HCT116 (cell line): ENCODE measurements around the gene KIAA1755. TPM values are rescaled to one million over a fixed set of nuclear protein-coding genes. Genes with fewer than 3 reads are reported as not detected.

Experiments used
- ATAC-seq: fragments of 200-7000 bp; cut with Tn5 transposase; 2 replicates; pipeline ENCODE4 v1.9.1; 2020; ENCODE audit warnings: mild to moderate bottlenecking, moderate library complexity
- BruUV-seq: library from RNA; stranded (reverse); fragments of 400-500 nt; replicated peaks from 2 replicates; lab custom pipeline; 2021; lab: Mats Ljungman, UMichigan
- CTCF ChIA-PET: fragments of 300-600 bp; sonication (Branson Sonifier 250); formaldehyde crosslinking; loops from one replicate; lab custom pipeline; 2021; ENCODE audit warnings: antibody characterized with exemption; lab: Charles Lee
- POLR2A ChIA-PET: fragments of 300-600, 350-600 bp; sonication (Branson Sonifier 250); formaldehyde crosslinking; loops from one replicate; lab custom pipeline; 2021; ENCODE audit warnings: antibody characterized with exemption; lab: Charles Lee
- RAD21 ChIA-PET, 2 experiments: fragments of 300-600 bp; sonication (Branson Sonifier 250); formaldehyde crosslinking; loops; one replicate each; lab custom pipeline; 2023; ENCODE audit warnings: low total read pairs in 2 of 2; ENCODE audit not compliant: uncharacterized antibody in 2 of 2, unreplicated experiment in 2 of 2, low non-redundant PET in 1 of 2; lab: Charles Lee
- DNase-seq: peaks from one replicate; pipeline ENCODE4 v3.0.0-alpha.2; 2010; ENCODE audit warnings: low read depth, low spot score
- H2AFZ ChIP-seq: fragments of 200-600 bp; shearing (Covaris generic), sonication (generic); 2 replicates; pipeline ENCODE4 v1.6.1; 2017; ENCODE audit warnings: low read depth, mixed run types, mixed read lengths, antibody characterized with exemption, low read length; ENCODE audit not compliant: poor library complexity, severe bottlenecking
- H3K27ac ChIP-seq: 2 replicates; pipeline ENCODE4 v1.5.1; 2012; ENCODE audit warnings: low read depth, low read length
- H3K27me3 ChIP-seq: fragments of 200-600 bp; sonication (generic); 2 replicates; pipeline ENCODE4 v1.6.1; 2016; ENCODE audit warnings: mixed run types, low read length, mixed read lengths; ENCODE audit not compliant: insufficient read depth
- H3K36me3 ChIP-seq, 2 experiments: fragments of 200-500 bp in 1 of 2; fragments of 200-600 bp in 1 of 2; sonication (Bioruptor generic) in 1 of 2; sonication (generic) in 1 of 2; 2 replicates each; pipeline versions ENCODE4 v1.5.1 to v1.6.1; 2014 to 2016; ENCODE audit warnings: low read length in 2 of 2, inconsistent platforms in 1 of 2, mixed read lengths in 1 of 2, mixed run types in 1 of 2; ENCODE audit not compliant: insufficient read depth in 2 of 2, control insufficient read depth in 1 of 2
- H3K4me1 ChIP-seq, 2 experiments: fragments of 200-600 bp in 1 of 2; sonication (generic) in 1 of 2; 2 replicates each; pipeline versions ENCODE4 v1.5.1 to v1.6.1; 2012 to 2017; ENCODE audit warnings: low read length in 2 of 2, inconsistent platforms in 1 of 2, mild to moderate bottlenecking in 1 of 2, mixed read lengths in 1 of 2, mixed run types in 1 of 2, moderate library complexity in 1 of 2; ENCODE audit not compliant: insufficient read depth in 2 of 2, control insufficient read depth in 1 of 2
- H3K4me2 ChIP-seq: fragments of 200-600 bp; sonication (generic); 2 replicates; pipeline ENCODE4 v1.6.1; 2017; ENCODE audit warnings: mixed run types, low read length, mixed read lengths
- H3K4me3 ChIP-seq, 2 experiments: fragments of 200-600 bp in 1 of 2; sonication (generic) in 1 of 2; replicated peaks in 1 of 2; 2 replicates each; pipeline ENCODE4 v1.5.1; 2011 to 2016; ENCODE audit warnings: low read length in 2 of 2, control low read depth in 1 of 2, low read depth in 1 of 2, mild to moderate bottlenecking in 1 of 2, mixed read lengths in 1 of 2, mixed run types in 1 of 2
- H3K79me2 ChIP-seq: fragments of 200-600 bp; sonication (generic); 2 replicates; pipeline ENCODE4 v1.6.1; 2017; ENCODE audit warnings: mild to moderate bottlenecking, mixed run types, low read length, moderate library complexity, mixed read lengths; ENCODE audit not compliant: insufficient read depth
- H3K9ac ChIP-seq: fragments of 200-600 bp; sonication (generic); 2 replicates; pipeline ENCODE4 v1.6.1; 2016; ENCODE audit warnings: low read length, mixed read lengths
- H3K9me2 ChIP-seq: fragments of 200-600 bp; sonication (generic), shearing (Covaris generic); 2 replicates; pipeline ENCODE4 v1.6.1; 2017; ENCODE audit warnings: mixed run types, mild to moderate bottlenecking, moderate library complexity; ENCODE audit not compliant: insufficient read depth
- H3K9me3 ChIP-seq, 2 experiments: fragments of 200-500 bp in 1 of 2; fragments of 200-600 bp in 1 of 2; sonication (Bioruptor generic) in 1 of 2; sonication (generic) in 1 of 2; 2 replicates each; pipeline ENCODE4 v1.6.1; 2014 to 2017; ENCODE audit warnings: low read length in 2 of 2, mixed read lengths in 2 of 2, inconsistent platforms in 1 of 2, low read depth in 1 of 2, mild to moderate bottlenecking in 1 of 2, mixed run types in 1 of 2, moderate library complexity in 1 of 2; ENCODE audit not compliant: control insufficient read depth in 1 of 2, insufficient read depth in 1 of 2
- H4K20me1 ChIP-seq: fragments of 200-600 bp; sonication (generic), shearing (Covaris generic); 2 replicates; pipeline ENCODE4 v1.6.1; 2017; ENCODE audit warnings: mixed run types, mild to moderate bottlenecking, moderate library complexity; ENCODE audit not compliant: insufficient read depth
- CBX3 ChIP-seq: IDR thresholded peaks from 2 replicates; pipeline ENCODE4 v1.6.1; 2012; ENCODE audit warnings: low read depth
- CTCF ChIP-seq, 3 experiments: fragments of 200-600 bp in 1 of 3; sonication (generic) in 1 of 3; IDR thresholded peaks in 2 of 3; conservative IDR thresholded peaks in 1 of 3; 2 replicates each; pipeline ENCODE4 v1.5.1; 2012 to 2017; ENCODE audit warnings: low read depth in 2 of 3, low read length in 2 of 3, antibody characterized with exemption in 1 of 3, borderline replicate concordance in 1 of 3, control low read depth in 1 of 3, mild to moderate bottlenecking in 1 of 3, mixed read lengths in 1 of 3, mixed run types in 1 of 3, moderate library complexity in 1 of 3; ENCODE audit not compliant: insufficient read depth in 1 of 3
- EGR1 ChIP-seq: IDR thresholded peaks from 2 replicates; pipeline ENCODE4 v1.6.1; 2012; ENCODE audit warnings: low read depth
- ELF1 ChIP-seq: IDR thresholded peaks from 2 replicates; pipeline ENCODE4 v1.6.1; 2012; ENCODE audit warnings: low read depth, borderline replicate concordance
- EZH2 ChIP-seq: fragments of 200-600 bp; sonication (generic); IDR thresholded peaks from 2 replicates; pipeline ENCODE4 v1.6.1; 2017; ENCODE audit warnings: antibody characterized with exemption, mixed run types
- EZH2phosphoT487 ChIP-seq: fragments of 200-600 bp; IDR thresholded peaks from 2 replicates; pipeline ENCODE4 v1.6.1; 2018; ENCODE audit warnings: antibody characterized with exemption, borderline replicate concordance
- JUND ChIP-seq: IDR thresholded peaks from 2 replicates; pipeline ENCODE4 v1.6.1; 2012
- POLR2A ChIP-seq: IDR thresholded peaks from 2 replicates; pipeline ENCODE4 v1.7.0; 2011; ENCODE audit warnings: borderline replicate concordance; ENCODE audit not compliant: insufficient read depth, insufficient read length; ENCODE audit errors: extremely low read depth
- POLR2AphosphoS5 ChIP-seq: IDR thresholded peaks from 2 replicates; pipeline ENCODE4 v1.6.1; 2011; ENCODE audit warnings: mild to moderate bottlenecking, low read depth, low read length, moderate library complexity
- RAD21 ChIP-seq: IDR thresholded peaks from 2 replicates; pipeline ENCODE4 v1.6.1; 2012; ENCODE audit warnings: low read depth, mild to moderate bottlenecking
- SIN3A ChIP-seq: IDR thresholded peaks from 2 replicates; pipeline ENCODE4 v1.6.1; 2012; ENCODE audit warnings: low read depth
- SRF ChIP-seq: IDR thresholded peaks from 2 replicates; pipeline ENCODE4 v1.6.1; 2012; ENCODE audit warnings: low read depth
- TCF7L2 ChIP-seq: IDR thresholded peaks from 2 replicates; pipeline ENCODE4 v1.7.0; 2011; ENCODE audit warnings: borderline replicate concordance, inconsistent platforms; ENCODE audit not compliant: insufficient read depth, insufficient read length; ENCODE audit errors: extremely low read depth
- YY1 ChIP-seq: IDR thresholded peaks from 2 replicates; pipeline ENCODE4 v1.6.1; 2011; ENCODE audit warnings: low read length, low read depth, moderate library complexity, mild to moderate bottlenecking; ENCODE audit not compliant: insufficient replicate concordance; ENCODE audit errors: extremely low read depth
- ZNF274 ChIP-seq: fragments of 200-500 bp; sonication (Bioruptor generic); IDR thresholded peaks from 2 replicates; pipeline ENCODE4 v1.6.1; 2014; ENCODE audit warnings: mild to moderate bottlenecking, low read depth, low read length, inconsistent platforms
- intact Hi-C: fragments of 100-400 bp; cut with micrococcal nuclease; formaldehyde crosslinking; loops from 2 replicates; pipeline ENCODE4 v1.10.0; 2022
- total RNA-seq: library from RNA; stranded (reverse); gene quantifications from one replicate; pipeline ENCODE4 v1.2.1, GENCODE V29; 2021; ENCODE audit not compliant: unreplicated experiment
- TF ChIP-seq, protein P1 (sequence below): IDR thresholded peaks from 2 replicates; pipeline ENCODE4 v1.6.1; 2012; ENCODE audit warnings: low read depth
- TF ChIP-seq, protein P2 (sequence below): IDR thresholded peaks from 2 replicates; pipeline ENCODE4 v1.6.1; 2011; ENCODE audit warnings: mild to moderate bottlenecking, low read length, moderate library complexity; ENCODE audit not compliant: insufficient replicate concordance; ENCODE audit errors: extremely low read depth
- TF ChIP-seq, protein P3 (sequence below): IDR thresholded peaks from 2 replicates; pipeline ENCODE4 v1.6.1; 2012

KIAA1755 gene
- total RNA-seq, 1 experiment from 2014 or later = not detected

DNA sequence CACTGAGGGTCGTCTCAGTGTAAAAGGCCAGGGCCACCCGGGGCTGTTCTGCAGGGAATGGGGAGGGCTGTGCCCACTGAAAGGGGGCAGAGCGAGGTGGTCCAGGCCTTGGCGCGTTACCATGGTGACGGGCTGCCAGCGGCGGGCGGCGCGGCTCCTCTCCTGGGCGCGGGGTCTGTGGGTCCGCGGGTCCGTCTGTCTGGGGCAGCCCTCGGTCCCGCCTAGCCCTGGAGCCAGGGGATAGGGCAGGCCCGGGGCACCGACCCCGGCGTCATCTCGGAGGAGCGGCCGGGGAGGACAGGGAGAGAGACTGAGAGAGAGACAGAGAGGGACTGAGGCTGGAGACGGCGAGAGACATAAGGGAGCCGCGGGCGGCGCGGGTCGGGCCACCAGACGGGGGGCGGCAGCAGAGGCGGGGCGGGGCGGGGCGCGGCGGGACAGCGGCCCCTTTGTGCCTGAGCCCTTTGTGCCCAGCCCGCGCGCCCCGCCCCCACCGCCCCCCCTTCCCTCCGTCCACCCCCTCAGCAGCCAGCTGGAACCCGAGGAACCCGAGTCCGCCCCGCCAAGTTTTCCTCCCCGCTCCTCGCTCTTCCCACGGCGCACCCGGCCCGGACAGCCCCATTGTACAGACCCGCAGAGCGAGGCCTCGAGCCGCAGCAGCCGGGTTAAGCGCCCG is at the start of gene KIAA1755 (continued):
- no peak for TF ChIP-seq EZH2phosphoT487

DNA sequence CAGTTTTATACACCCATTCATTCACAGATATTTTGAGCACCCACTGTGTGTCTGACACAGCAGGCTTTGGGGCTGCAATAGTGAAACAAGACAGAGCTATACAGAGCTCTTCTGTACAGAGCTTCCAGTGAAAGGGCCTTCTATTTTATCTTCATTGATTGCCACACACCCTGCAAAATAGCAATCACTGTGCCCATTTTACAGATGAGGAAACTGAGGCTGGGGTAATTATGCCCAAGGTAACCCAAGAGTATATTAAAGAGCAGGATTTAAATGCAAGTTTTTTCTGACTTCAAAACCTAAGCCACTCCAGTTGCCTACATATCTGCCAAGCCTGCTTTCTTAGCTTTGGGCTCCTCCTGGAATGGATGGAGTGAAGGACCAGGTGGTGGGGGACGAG is 47.9 kb upstream of the KIAA1755 start:
- H4K20me1 ChIP-seq = no peaks in the 10 kb centered on the region
- CTCF ChIA-PET = no interaction called here
- POLR2A ChIA-PET = no interaction called here
- TF ChIP-seq CBX3 = no peak
- no peak for TF ChIP-seq JUND
- no peak for TF ChIP-seq TCF7L2
- no peak for TF ChIP-seq EZH2
- TF ChIP-seq ELF1 = no peak
- TF ChIP-seq YY1 = no peak
- no peak for TF ChIP-seq ZNF274
- TF ChIP-seq EGR1 = no peak
- no peak for TF ChIP-seq SRF
- no peak for TF ChIP-seq POLR2A
- no peak for TF ChIP-seq EZH2phosphoT487
- no peak for TF ChIP-seq RAD21
- TF ChIP-seq, protein P1, sequence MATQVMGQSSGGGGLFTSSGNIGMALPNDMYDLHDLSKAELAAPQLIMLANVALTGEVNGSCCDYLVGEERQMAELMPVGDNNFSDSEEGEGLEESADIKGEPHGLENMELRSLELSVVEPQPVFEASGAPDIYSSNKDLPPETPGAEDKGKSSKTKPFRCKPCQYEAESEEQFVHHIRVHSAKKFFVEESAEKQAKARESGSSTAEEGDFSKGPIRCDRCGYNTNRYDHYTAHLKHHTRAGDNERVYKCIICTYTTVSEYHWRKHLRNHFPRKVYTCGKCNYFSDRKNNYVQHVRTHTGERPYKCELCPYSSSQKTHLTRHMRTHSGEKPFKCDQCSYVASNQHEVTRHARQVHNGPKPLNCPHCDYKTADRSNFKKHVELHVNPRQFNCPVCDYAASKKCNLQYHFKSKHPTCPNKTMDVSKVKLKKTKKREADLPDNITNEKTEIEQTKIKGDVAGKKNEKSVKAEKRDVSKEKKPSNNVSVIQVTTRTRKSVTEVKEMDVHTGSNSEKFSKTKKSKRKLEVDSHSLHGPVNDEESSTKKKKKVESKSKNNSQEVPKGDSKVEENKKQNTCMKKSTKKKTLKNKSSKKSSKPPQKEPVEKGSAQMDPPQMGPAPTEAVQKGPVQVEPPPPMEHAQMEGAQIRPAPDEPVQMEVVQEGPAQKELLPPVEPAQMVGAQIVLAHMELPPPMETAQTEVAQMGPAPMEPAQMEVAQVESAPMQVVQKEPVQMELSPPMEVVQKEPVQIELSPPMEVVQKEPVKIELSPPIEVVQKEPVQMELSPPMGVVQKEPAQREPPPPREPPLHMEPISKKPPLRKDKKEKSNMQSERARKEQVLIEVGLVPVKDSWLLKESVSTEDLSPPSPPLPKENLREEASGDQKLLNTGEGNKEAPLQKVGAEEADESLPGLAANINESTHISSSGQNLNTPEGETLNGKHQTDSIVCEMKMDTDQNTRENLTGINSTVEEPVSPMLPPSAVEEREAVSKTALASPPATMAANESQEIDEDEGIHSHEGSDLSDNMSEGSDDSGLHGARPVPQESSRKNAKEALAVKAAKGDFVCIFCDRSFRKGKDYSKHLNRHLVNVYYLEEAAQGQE = no peak
- TF ChIP-seq, protein P2, sequence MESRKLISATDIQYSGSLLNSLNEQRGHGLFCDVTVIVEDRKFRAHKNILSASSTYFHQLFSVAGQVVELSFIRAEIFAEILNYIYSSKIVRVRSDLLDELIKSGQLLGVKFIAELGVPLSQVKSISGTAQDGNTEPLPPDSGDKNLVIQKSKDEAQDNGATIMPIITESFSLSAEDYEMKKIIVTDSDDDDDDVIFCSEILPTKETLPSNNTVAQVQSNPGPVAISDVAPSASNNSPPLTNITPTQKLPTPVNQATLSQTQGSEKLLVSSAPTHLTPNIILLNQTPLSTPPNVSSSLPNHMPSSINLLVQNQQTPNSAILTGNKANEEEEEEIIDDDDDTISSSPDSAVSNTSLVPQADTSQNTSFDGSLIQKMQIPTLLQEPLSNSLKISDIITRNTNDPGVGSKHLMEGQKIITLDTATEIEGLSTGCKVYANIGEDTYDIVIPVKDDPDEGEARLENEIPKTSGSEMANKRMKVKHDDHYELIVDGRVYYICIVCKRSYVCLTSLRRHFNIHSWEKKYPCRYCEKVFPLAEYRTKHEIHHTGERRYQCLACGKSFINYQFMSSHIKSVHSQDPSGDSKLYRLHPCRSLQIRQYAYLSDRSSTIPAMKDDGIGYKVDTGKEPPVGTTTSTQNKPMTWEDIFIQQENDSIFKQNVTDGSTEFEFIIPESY = no peak
- TF ChIP-seq POLR2AphosphoS5 = no peak
- no peak for TF ChIP-seq SIN3A
- TF ChIP-seq, protein P3, sequence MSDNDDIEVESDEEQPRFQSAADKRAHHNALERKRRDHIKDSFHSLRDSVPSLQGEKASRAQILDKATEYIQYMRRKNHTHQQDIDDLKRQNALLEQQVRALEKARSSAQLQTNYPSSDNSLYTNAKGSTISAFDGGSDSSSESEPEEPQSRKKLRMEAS = no peak
- TF ChIP-seq CTCF (IDR thresholded peaks at IDR 0.05 in 2 of 3, conservative IDR thresholded peaks at IDR 0.05 in 1 of 3; ENCODE audit: borderline replicate concordance in 1 of 3, insufficient read depth in 1 of 3, low read depth in 2 of 3, low read length in 2 of 3) = no peak

More for the DNA sequence above, 47.9 kb upstream of the KIAA1755 start:
- Histone ChIP-seq H3K27ac (no peak overlapping the region), H3K9me2 (no peaks in the 10 kb centered on the region), H3K4me1 (no peaks in the 10 kb centered on the region), H3K9me3 (peaks cover 0 to 5% of the 10 kb centered on the region in 2 experiments; a peak in 1 of 4 replicates), H2AFZ (no peak overlapping the region), H3K36me3 (no peaks in the 10 kb centered on the region), H3K9ac (no peak overlapping the region), H3K4me2 (no peak overlapping the region), H3K27me3 (0 out of 2 replicates have a peak, but pooled peaks cover 10% of the 10 kb centered on the region), H3K4me3 (no peak overlapping the region), H3K79me2 (no peaks in the 10 kb centered on the region)
- ATAC-seq = no peak
- intact Hi-C loops = loop anchor here (5.0 kb wide), 1 partner anchor 251 kb away; no protein-coding TSS in a partner anchor
- no TSS peak for BruUV-seq
- RAD21 ChIA-PET = no interaction called here
- DNase-seq = no peak
